Osteocyte (in vitro differentiated cells): ENCODE data around the gene IPMK. TPM values are rescaled to one million over a fixed set of nuclear protein-coding genes. Genes with fewer than 3 reads are reported as not detected.
"Not testable (repeated sequence)": the region's sequence is repeated elsewhere in the genome, so short reads cannot be mapped to it uniquely, and the experiment has no call there.

Source experiments
- DNase-seq: peaks from one replicate; pipeline ENCODE4 v3.0.0; 2021; ENCODE audit warnings: mixed read lengths; ENCODE audit not compliant: unreplicated experiment; ENCODE audit errors: extremely low spot score
- H3K27ac Mint-ChIP-seq: one replicate; pipeline ENCODE4 v1.8.0; 2021; ENCODE audit warnings: mild to moderate bottlenecking, mixed read lengths; ENCODE audit not compliant: unreplicated experiment
- H3K27me3 Mint-ChIP-seq: one replicate; pipeline ENCODE4 v1.8.0; 2021; ENCODE audit warnings: mixed read lengths; ENCODE audit not compliant: unreplicated experiment
- H3K36me3 Mint-ChIP-seq: one replicate; pipeline ENCODE4 v1.8.0; 2021; ENCODE audit warnings: mixed read lengths; ENCODE audit not compliant: unreplicated experiment
- H3K4me1 Mint-ChIP-seq: one replicate; pipeline ENCODE4 v1.8.0; 2021; ENCODE audit warnings: mixed read lengths; ENCODE audit not compliant: unreplicated experiment
- H3K4me3 Mint-ChIP-seq: one replicate; pipeline ENCODE4 v1.8.0; 2021; ENCODE audit warnings: mild to moderate bottlenecking, moderate library complexity, mixed read lengths; ENCODE audit not compliant: unreplicated experiment
- H3K9me3 Mint-ChIP-seq: one replicate; pipeline ENCODE4 v1.8.0; 2021; ENCODE audit warnings: mixed read lengths; ENCODE audit not compliant: unreplicated experiment
- CTCF ChIP-seq: fragments of 200-600 bp; sonication (generic); IDR thresholded peaks from 2 replicates; pipeline ENCODE4 v1.5.0; 2021; ENCODE audit warnings: antibody characterized with exemption, mild to moderate bottlenecking, moderate library complexity
- total RNA-seq: library from RNA; stranded (reverse); gene quantifications from 2 replicates; pipeline ENCODE4 v1.2.1, GENCODE V29; 2021

Gene IPMK
- total RNA-seq, 1 donor from 2014 or later, result 5.9 TPM

DNA sequence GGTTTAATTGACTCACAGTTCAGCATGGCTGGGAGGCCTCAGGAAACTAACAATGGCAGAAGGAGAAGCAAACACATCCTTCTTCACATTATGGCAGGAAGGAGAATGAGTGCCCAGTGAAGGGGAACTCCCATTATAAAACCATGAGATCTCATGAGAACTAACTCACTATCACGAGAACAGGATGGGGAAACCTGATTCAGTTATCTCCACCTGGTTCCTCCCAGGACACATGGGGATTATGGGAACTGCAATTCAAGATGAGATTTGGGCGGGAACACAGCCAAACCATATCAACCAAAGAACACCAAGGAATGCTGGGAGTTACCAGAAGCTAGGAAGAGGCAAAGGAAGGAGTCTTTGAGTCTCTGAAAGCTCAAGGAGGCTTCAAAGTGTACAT is 94.3 kb downstream of the IPMK start:
- TF ChIP-seq CTCF, result no peak
- no peaks in the 10 kb centered on the region for H3K36me3 Mint-ChIP-seq

DNA sequence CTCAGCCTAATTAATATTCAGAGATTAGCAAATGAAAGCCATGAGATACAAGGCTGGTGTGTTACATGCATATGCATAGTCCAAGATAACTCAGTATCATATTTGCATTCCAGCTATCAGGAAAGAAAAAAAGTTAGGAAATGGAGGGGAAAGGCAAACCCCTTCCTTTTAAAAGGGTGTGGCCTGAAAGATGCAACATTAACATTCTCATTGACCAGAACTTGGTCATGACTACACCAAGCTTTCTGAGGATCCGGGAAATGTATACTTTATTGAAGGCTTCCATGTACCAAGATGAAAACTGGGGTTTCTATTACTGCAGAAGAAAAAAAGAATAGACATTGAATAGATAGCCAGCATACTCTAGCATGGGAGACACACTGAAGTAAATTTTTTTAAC is 96.5 kb downstream of the IPMK start:
- no peak for DNase-seq
- Mint-ChIP-seq H3K27ac (no peak overlapping the region), H3K36me3 (no peaks in the 10 kb centered on the region), H3K9me3 (no peaks in the 10 kb centered on the region), H3K27me3 (peaks cover 43% of the 10 kb centered on the region), H3K4me1 (no peaks in the 10 kb centered on the region), H3K4me3 (no peak overlapping the region)
- no peak for TF ChIP-seq CTCF

More for the DNA sequence above, 94.3 kb downstream of the IPMK start:
- H3K27ac Mint-ChIP-seq, result no peak overlapping the region
- H3K4me3 Mint-ChIP-seq, result no peak overlapping the region
- no peaks in the 10 kb centered on the region for H3K4me1 Mint-ChIP-seq
- DNase-seq, result no peak
- H3K9me3 Mint-ChIP-seq, result no peaks in the 10 kb centered on the region
- H3K27me3 Mint-ChIP-seq, result peaks cover 43% of the 10 kb centered on the region

DNA sequence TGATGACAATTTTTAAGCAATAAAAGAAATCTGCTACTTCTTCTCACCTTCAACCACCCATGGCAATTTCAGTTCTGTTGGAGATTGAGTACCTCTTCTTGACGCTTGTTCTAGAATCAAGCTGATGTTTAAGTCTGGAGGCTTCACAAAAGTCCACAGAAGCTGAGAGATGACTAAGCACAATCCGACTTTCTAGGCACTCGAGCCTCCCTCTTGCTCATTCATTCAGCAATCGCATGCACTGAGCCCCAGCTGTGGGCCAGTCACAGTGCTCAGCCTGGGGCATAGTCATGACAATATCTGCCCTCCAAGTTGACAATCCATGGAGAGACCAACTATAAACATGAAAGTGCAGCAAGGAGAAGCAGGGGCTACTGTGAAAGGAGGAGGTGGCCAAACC is 103.2 kb downstream of the IPMK start:
- Mint-ChIP-seq H3K4me3 (no peak overlapping the region), H3K27ac (no peak overlapping the region), H3K4me1 (no peaks in the 10 kb centered on the region), H3K27me3 (peaks cover 24% of the 10 kb centered on the region), H3K9me3 (no peaks in the 10 kb centered on the region), H3K36me3 (no peaks in the 10 kb centered on the region)
- TF ChIP-seq CTCF, result no peak
- DNase-seq, result no peak

DNA sequence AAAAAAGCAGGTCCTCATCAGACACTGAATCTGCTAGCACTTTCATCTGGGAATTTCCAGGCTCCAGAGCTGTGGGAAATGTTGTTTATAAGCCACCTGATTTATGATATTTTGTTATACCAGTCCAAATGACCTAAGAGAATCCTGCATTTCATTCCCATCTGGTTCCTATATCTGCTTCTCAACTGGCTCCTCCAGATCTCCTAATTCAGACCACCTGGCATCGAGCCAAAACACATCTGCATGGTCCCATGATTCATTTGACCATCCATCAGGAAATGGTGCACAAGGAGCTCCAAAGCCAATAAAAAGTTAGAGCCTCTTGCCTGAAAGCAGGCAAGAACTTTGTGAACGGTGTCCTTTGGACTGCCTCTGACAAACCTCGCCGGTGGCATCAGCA is 108.9 kb downstream of the IPMK start:
- no peaks in the 10 kb centered on the region for H3K9me3 Mint-ChIP-seq
- DNase-seq, result no peak
- H3K36me3 Mint-ChIP-seq, result no peaks in the 10 kb centered on the region
- no peak overlapping the region for H3K27ac Mint-ChIP-seq
- no peak overlapping the region for H3K4me3 Mint-ChIP-seq
- no peak for TF ChIP-seq CTCF
- peaks cover 44% of the 10 kb centered on the region for H3K27me3 Mint-ChIP-seq
- no peaks in the 10 kb centered on the region for H3K4me1 Mint-ChIP-seq

GRCh38 chr10:58157076-58157766 is 110.5 kb downstream of the IPMK start:
- H3K9me3 Mint-ChIP-seq, result no peaks in the 10 kb centered on the region
- no peak overlapping the region for H3K27ac Mint-ChIP-seq
- TF ChIP-seq CTCF, result no peak
- H3K36me3 Mint-ChIP-seq, result no peaks in the 10 kb centered on the region
- peaks cover 45% of the 10 kb centered on the region for H3K27me3 Mint-ChIP-seq
- DNase-seq, result no peak
- H3K4me3 Mint-ChIP-seq, result no peak overlapping the region
- H3K4me1 Mint-ChIP-seq, result no peaks in the 10 kb centered on the region

GRCh38 chr10:58155941-58156340 is 111.8 kb downstream of the IPMK start:
- not testable (repeated sequence) for H3K36me3 Mint-ChIP-seq, DNase-seq, H3K27ac Mint-ChIP-seq, H3K9me3 Mint-ChIP-seq, H3K4me3 Mint-ChIP-seq, H3K4me1 Mint-ChIP-seq
- peaks cover 53% of the 10 kb centered on the region for H3K27me3 Mint-ChIP-seq
